Neural cell (in vitro differentiated cells): ENCODE measurements around the gene APOC4. TPM values are rescaled to one million over a fixed set of nuclear protein-coding genes. Genes with fewer than 3 reads are reported as not detected.

ENCODE experiments used
- H2AFZ ChIP-seq: fragments of 200-600, 300-800 bp; sonication (generic), shearing (Covaris generic); 2 replicates; pipeline ENCODE4 v1.6.0; 2014; ENCODE audit warnings: low read depth, mild to moderate bottlenecking, antibody characterized with exemption, low read length, moderate library complexity
- H3F3A ChIP-seq: fragments of 200-600 bp; shearing (Covaris generic); 2 replicates; pipeline ENCODE4 v1.6.1; 2016; ENCODE audit warnings: mild to moderate bottlenecking, moderate library complexity, mixed read lengths, antibody characterized with exemption, low read length; ENCODE audit not compliant: insufficient read depth, poor library complexity, severe bottlenecking
- H3K27ac ChIP-seq: fragments of 200-600, 300-800 bp; sonication (generic), shearing (Covaris generic); 2 replicates; pipeline ENCODE4 v1.5.1; 2014; ENCODE audit warnings: mild to moderate bottlenecking, low read length, moderate library complexity
- H3K27me3 ChIP-seq: fragments of 300-800, 200-600 bp; sonication (generic), shearing (Covaris generic); 2 replicates; pipeline ENCODE4 v1.6.0; 2014; ENCODE audit warnings: mild to moderate bottlenecking, low read depth, low read length, moderate library complexity; ENCODE audit not compliant: insufficient read depth
- H3K36me3 ChIP-seq: fragments of 300-800, 200-600 bp; sonication (generic), shearing (Covaris generic); 2 replicates; pipeline ENCODE4 v1.5.1; 2014; ENCODE audit warnings: mild to moderate bottlenecking, antibody characterized with exemption, low read length, moderate library complexity; ENCODE audit not compliant: insufficient read depth
- H3K4me2 ChIP-seq: fragments of 300-800, 200-600 bp; sonication (generic), shearing (Covaris generic); 2 replicates; pipeline ENCODE4 v1.6.0; 2014; ENCODE audit warnings: mild to moderate bottlenecking, low read length
- H3K4me3 ChIP-seq: fragments of 300-800, 200-600 bp; sonication (generic), shearing (Covaris generic); 2 replicates; pipeline ENCODE4 v1.5.1; 2014; ENCODE audit warnings: mild to moderate bottlenecking, low read length, moderate library complexity
- H3K79me2 ChIP-seq: fragments of 200-600 bp; shearing (Covaris generic); replicated peaks from 2 replicates; pipeline ENCODE4 v1.6.0; 2014; ENCODE audit warnings: mild to moderate bottlenecking, low read length, moderate library complexity; ENCODE audit not compliant: insufficient read depth
- H3K9ac ChIP-seq: fragments of 300-800, 200-600 bp; sonication (generic), shearing (Covaris generic); 2 replicates; pipeline ENCODE4 v1.6.1; 2016; ENCODE audit warnings: mild to moderate bottlenecking, low read length, mixed read lengths
- H3K9me2 ChIP-seq: fragments of 200-600 bp; shearing (Covaris generic); 2 replicates; pipeline ENCODE4 v1.6.1; 2016; ENCODE audit warnings: mild to moderate bottlenecking, low read length, mixed read lengths; ENCODE audit not compliant: insufficient read depth
- H3K9me3 ChIP-seq: fragments of 200-600, 300-800 bp; sonication (generic), shearing (Covaris generic); 2 replicates; pipeline ENCODE4 v1.6.1; 2016; ENCODE audit warnings: mild to moderate bottlenecking, mixed run types, low read length, moderate library complexity, mixed read lengths
- H4K20me1 ChIP-seq: fragments of 200-600 bp; shearing (Covaris generic); 2 replicates; pipeline ENCODE4 v1.6.1; 2016; ENCODE audit warnings: mild to moderate bottlenecking, mixed run types; ENCODE audit not compliant: insufficient read depth
- CTCF ChIP-seq: fragments of 450-650 bp; IDR thresholded peaks from 2 replicates; pipeline ENCODE4 v1.5.1; 2014; ENCODE audit warnings: antibody characterized with exemption, mild to moderate bottlenecking, moderate library complexity; ENCODE audit not compliant: poor library complexity, severe bottlenecking
- EP300 ChIP-seq: fragments of 450-650 bp; conservative IDR thresholded peaks from 2 replicates; pipeline ENCODE4 v1.6.1; 2014; ENCODE audit warnings: antibody characterized with exemption, mild to moderate bottlenecking, moderate library complexity; ENCODE audit not compliant: poor library complexity, severe bottlenecking
- EZH2 ChIP-seq: fragments of 200-600, 300-800 bp; shearing (Covaris generic), sonication (generic); IDR thresholded peaks from 2 replicates; pipeline ENCODE4 v1.6.1; 2014; ENCODE audit warnings: antibody characterized with exemption, low read length, borderline replicate concordance, mild to moderate bottlenecking; ENCODE audit not compliant: insufficient read depth, poor library complexity, severe bottlenecking
- MXI1 ChIP-seq: fragments of 450-650 bp; conservative IDR thresholded peaks from 2 replicates; pipeline ENCODE4 v1.6.1; 2014; ENCODE audit warnings: antibody characterized with exemption, mild to moderate bottlenecking; ENCODE audit not compliant: poor library complexity, severe bottlenecking
- POLR2AphosphoS5 ChIP-seq: IDR thresholded peaks from 2 replicates; pipeline ENCODE4 v1.6.1; 2012
- RAD21 ChIP-seq: fragments of 450-650 bp; conservative IDR thresholded peaks from 2 replicates; pipeline ENCODE4 v1.6.1; 2014; ENCODE audit warnings: antibody characterized with exemption, mild to moderate bottlenecking, moderate library complexity
- SMC3 ChIP-seq: fragments of 450-650 bp; conservative IDR thresholded peaks from 2 replicates; pipeline ENCODE4 v1.6.1; 2014; ENCODE audit warnings: antibody characterized with exemption, mild to moderate bottlenecking, moderate library complexity; ENCODE audit not compliant: poor library complexity
- TAF1 ChIP-seq: IDR thresholded peaks from 2 replicates; pipeline ENCODE4 v1.6.1; 2012; ENCODE audit warnings: low read depth
- polyA plus RNA-seq: library from polyadenylated mRNA; depleted of rRNA; stranded (reverse); fragments of >200 nt; gene quantifications from 2 replicates; pipeline ENCODE4 v1.2.3, GENCODE V29; 2014
- TF ChIP-seq, protein P1 (sequence below): IDR thresholded peaks from 2 replicates; pipeline ENCODE4 v1.6.1; 2012; ENCODE audit warnings: borderline replicate concordance

The APOC4 gene
- polyA plus RNA-seq, 1 donor from 2014 or later = not detected

GRCh38 chr19:44973982-44974735, 32.1 kb downstream of the APOC4 start:
- H3K9me2 ChIP-seq = no peaks in the 10 kb centered on the region
- H3K9me3 ChIP-seq = no peaks in the 10 kb centered on the region
- H4K20me1 ChIP-seq = no peaks in the 10 kb centered on the region
- no peaks in the 10 kb centered on the region for H3K27me3 ChIP-seq
- no peaks in the 10 kb centered on the region for H3F3A ChIP-seq
- H3K9ac ChIP-seq = no peak overlapping the region
- H3K79me2 ChIP-seq = no peaks in the 10 kb centered on the region
- TF ChIP-seq CTCF (no peak), EZH2 (no peak), RAD21 (no peak), EP300 (no peak), TAF1 (no peak), POLR2AphosphoS5 (no peak), MXI1 (no peak), SMC3 (no peak)
- TF ChIP-seq, protein P1, sequence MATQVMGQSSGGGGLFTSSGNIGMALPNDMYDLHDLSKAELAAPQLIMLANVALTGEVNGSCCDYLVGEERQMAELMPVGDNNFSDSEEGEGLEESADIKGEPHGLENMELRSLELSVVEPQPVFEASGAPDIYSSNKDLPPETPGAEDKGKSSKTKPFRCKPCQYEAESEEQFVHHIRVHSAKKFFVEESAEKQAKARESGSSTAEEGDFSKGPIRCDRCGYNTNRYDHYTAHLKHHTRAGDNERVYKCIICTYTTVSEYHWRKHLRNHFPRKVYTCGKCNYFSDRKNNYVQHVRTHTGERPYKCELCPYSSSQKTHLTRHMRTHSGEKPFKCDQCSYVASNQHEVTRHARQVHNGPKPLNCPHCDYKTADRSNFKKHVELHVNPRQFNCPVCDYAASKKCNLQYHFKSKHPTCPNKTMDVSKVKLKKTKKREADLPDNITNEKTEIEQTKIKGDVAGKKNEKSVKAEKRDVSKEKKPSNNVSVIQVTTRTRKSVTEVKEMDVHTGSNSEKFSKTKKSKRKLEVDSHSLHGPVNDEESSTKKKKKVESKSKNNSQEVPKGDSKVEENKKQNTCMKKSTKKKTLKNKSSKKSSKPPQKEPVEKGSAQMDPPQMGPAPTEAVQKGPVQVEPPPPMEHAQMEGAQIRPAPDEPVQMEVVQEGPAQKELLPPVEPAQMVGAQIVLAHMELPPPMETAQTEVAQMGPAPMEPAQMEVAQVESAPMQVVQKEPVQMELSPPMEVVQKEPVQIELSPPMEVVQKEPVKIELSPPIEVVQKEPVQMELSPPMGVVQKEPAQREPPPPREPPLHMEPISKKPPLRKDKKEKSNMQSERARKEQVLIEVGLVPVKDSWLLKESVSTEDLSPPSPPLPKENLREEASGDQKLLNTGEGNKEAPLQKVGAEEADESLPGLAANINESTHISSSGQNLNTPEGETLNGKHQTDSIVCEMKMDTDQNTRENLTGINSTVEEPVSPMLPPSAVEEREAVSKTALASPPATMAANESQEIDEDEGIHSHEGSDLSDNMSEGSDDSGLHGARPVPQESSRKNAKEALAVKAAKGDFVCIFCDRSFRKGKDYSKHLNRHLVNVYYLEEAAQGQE = no peak
- H3K4me3 ChIP-seq = no peak overlapping the region
- H3K27ac ChIP-seq = no peak overlapping the region
- no peak overlapping the region for H2AFZ ChIP-seq
- H3K4me2 ChIP-seq = no peak overlapping the region
- no peaks in the 10 kb centered on the region for H3K36me3 ChIP-seq

DNA sequence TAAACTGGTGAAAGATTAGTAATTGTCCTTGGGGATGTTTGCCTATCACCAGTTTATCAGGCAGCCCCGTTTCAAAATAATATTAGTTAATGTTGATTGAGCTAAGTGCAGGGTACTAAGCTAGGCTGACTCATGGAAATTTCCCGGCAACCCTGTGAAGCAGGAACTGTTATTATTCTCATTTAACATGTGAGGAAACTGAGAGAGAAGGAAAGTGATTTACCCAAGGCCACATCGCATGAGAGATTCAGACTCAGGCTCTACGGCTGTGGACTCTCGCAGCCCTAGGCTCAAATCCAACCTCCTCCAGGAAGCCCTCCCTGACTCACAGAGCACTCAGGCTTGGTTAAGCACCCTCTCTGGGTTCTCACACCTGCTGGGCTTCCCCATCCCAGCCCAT, 32.8 kb downstream of the APOC4 start:
- H3K36me3 ChIP-seq = no peaks in the 10 kb centered on the region
- no peaks in the 10 kb centered on the region for H3K9me2 ChIP-seq
- no peaks in the 10 kb centered on the region for H3F3A ChIP-seq
- H2AFZ ChIP-seq = no peak overlapping the region
- no peak overlapping the region for H3K4me3 ChIP-seq
- no peak overlapping the region for H3K9ac ChIP-seq
- no peaks in the 10 kb centered on the region for H3K79me2 ChIP-seq
- no peak overlapping the region for H3K27ac ChIP-seq
- H3K9me3 ChIP-seq = no peaks in the 10 kb centered on the region
- no peaks in the 10 kb centered on the region for H4K20me1 ChIP-seq
- H3K27me3 ChIP-seq = no peaks in the 10 kb centered on the region
- H3K4me2 ChIP-seq = no peak overlapping the region
- TF ChIP-seq TAF1 = no peak
- no peak for TF ChIP-seq CTCF
- TF ChIP-seq SMC3 = no peak
- no peak for TF ChIP-seq EP300
- no peak for TF ChIP-seq MXI1
- TF ChIP-seq POLR2AphosphoS5 = no peak
- no peak for TF ChIP-seq EZH2
- TF ChIP-seq, protein P1 = no peak
- TF ChIP-seq RAD21 = no peak
